ENCODE data around the gene ASL. TPM values are rescaled to one million over a fixed set of nuclear protein-coding genes. Genes with fewer than 3 reads are reported as not detected.
"Not testable (repeated sequence)": the region's sequence is repeated elsewhere in the genome, so short reads cannot be mapped to it uniquely, and the experiment has no call there.

ASL gene
- 4.5 TPM for total RNA-seq

- DNase-seq, result peak; percentile 92
Observed at GRCh38 chr7:66075590-66076461, at the start of gene ASL. Gene ASL (plus strand): TSS chr7:66075819. CDS start chr7:66076082, 263 bp downstream.

GRCh38 chr7:66028342-66028741 is 47.3 kb upstream of the ASL start:
- DNase-seq, result not testable (repeated sequence)

- DNase-seq, result no peak
Observed at GRCh38 chr7:66033471-66034385, 41.9 kb upstream of the ASL start.

- not testable (repeated sequence) for DNase-seq
Observed at GRCh38 chr7:66034436-66035010, 41.1 kb upstream of the ASL start.

GRCh38 chr7:66036382-66036781 is 39.2 kb upstream of the ASL start:
- no peak for DNase-seq

GRCh38 chr7:66036788-66037187 is 38.8 kb upstream of the ASL start:
- DNase-seq, result no peak

- DNase-seq, result no peak
Observed at GRCh38 chr7:66039094-66039670, 36.4 kb upstream of the ASL start.

GRCh38 chr7:66043681-66044497 is 31.7 kb upstream of the ASL start:
- DNase-seq, result peak; percentile 30

- DNase-seq, result not testable (repeated sequence)
Observed at GRCh38 chr7:66044498-66044854, 31.1 kb upstream of the ASL start.

GRCh38 chr7:66047426-66047825 is 28.2 kb upstream of the ASL start:
- no peak for DNase-seq

- not testable (repeated sequence) for DNase-seq
Observed at GRCh38 chr7:66049886-66050285, 25.7 kb upstream of the ASL start.

- DNase-seq, result no peak
Observed at GRCh38 chr7:66050337-66050957, 25.2 kb upstream of the ASL start.

- no peak for DNase-seq
Observed at GRCh38 chr7:66050990-66051448, 24.6 kb upstream of the ASL start.

- DNase-seq, result no peak
Observed at GRCh38 chr7:66052447-66052846, 23.2 kb upstream of the ASL start.

- DNase-seq, result no peak
Observed at GRCh38 chr7:66054063-66054462, 21.6 kb upstream of the ASL start.

GRCh38 chr7:66055321-66055956 is 20.2 kb upstream of the ASL start:
- no peak for DNase-seq

GRCh38 chr7:66060796-66061195 is 14.8 kb upstream of the ASL start:
- no peak for DNase-seq

- DNase-seq, result no peak
Observed at GRCh38 chr7:66069732-66070131, 5.9 kb upstream of the ASL start.

GRCh38 chr7:66070222-66070621 is 5.4 kb upstream of the ASL start:
- DNase-seq, result no peak

GRCh38 chr7:66072208-66072607 is 3.4 kb upstream of the ASL start:
- DNase-seq, result not testable (repeated sequence)

Data from occipital lobe (tissue), 2 donors.